GM18867 (cell line): ENCODE results near the gene RFX1.

Experiments
- ATAC-seq: cut with Tn5 transposase; IDR thresholded peaks from one replicate; pipeline ENCODE4 v1.9.1; 2021; ENCODE audit warnings: mild to moderate bottlenecking, moderate library complexity; ENCODE audit not compliant: unreplicated experiment

Gene RFX1

GRCh38 chr19:13962699-13963602 lies 43.2 kb downstream of the RFX1 start:
- no peak for ATAC-seq

DNA sequence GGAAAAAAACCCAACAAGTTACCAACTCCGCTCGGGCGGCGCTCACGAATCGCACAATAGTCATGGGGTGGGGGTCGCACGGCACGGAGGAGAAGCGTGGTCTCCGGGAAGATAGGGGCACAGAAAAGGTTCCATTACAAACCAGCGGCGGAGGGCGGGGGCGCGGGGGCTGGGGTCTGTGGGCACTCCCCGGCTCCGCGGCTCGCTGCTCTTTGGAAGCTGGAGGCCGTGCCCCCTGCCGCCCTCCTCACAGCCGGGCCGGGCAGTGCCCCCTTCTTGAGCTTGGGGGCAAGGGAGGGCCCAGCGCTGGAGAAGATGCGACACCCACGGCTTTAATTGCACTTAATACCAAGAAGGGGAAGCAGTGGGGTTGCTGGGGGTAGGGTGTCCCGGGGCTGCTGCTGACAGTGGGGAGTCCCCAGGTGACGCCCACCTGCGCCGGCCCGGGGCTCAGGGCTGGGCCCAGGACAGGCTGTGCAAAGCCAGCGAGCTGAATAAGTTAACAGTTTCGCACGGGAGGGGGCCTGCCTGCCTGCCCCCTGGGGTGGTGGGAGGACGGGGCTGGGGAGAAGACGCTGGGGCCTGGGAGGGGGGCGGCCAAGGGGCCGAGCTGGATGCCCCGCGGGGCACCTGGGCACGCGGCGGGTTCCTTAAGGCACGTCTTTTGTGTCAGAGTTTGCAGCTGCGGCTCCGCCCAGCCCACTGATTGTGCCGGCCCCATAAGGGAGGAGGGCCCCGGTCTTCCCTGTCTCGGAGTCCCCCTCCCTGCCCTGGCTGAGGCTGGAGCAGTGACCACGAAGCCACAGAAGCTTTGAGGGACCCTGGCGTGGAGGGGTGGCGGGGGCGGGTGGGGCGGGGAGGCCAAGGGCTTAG lies 44.1 kb downstream of the RFX1 start:
- no peak for ATAC-seq

- no peak for ATAC-seq
Measured at GRCh38 chr19:13960863-13961784, 45.0 kb downstream of the RFX1 start.

DNA sequence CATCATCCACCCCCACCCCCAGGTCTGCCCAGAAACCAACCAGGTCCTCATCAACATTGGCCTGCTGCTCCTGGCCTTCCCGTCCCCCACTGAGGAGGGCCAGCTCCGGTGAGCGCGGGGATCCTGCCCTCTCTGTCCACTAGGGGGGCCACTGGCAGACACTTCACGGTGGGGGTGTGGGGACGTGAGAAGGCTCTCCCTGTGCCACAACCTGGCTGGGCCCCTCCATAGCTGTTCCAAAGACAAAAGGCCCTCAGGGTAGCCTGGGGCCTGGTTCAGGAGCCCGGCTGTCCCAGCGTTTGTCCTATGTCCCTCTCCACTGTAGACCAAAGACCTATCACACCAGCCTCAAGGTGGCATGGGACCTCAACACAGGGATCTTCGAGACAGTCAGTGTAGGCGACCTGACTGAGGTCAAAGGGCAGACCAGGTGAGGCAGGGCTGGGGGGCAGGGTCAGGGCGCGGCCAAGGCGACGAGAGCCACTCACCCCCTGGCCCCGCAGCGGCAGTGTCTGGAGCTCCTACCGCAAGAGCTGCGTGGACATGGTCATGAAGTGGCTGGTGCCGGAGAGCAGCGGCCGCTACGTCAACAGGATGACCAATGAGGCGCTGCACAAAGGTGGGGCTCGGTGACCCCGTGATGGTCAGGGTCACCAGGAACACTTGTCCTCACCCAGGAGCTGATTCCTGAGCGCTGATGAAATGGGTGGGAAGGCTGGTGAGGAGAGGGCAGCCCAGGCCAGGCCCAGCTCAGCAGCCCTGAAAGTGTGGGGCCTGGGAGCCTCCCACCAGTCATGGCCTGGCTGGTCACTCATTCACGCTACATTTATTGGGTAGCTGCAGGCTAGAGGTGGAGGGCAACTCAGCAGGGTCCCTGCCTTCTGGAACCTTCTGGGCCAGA lies 45.9 kb downstream of the RFX1 start:
- ATAC-seq, result no peak

DNA sequence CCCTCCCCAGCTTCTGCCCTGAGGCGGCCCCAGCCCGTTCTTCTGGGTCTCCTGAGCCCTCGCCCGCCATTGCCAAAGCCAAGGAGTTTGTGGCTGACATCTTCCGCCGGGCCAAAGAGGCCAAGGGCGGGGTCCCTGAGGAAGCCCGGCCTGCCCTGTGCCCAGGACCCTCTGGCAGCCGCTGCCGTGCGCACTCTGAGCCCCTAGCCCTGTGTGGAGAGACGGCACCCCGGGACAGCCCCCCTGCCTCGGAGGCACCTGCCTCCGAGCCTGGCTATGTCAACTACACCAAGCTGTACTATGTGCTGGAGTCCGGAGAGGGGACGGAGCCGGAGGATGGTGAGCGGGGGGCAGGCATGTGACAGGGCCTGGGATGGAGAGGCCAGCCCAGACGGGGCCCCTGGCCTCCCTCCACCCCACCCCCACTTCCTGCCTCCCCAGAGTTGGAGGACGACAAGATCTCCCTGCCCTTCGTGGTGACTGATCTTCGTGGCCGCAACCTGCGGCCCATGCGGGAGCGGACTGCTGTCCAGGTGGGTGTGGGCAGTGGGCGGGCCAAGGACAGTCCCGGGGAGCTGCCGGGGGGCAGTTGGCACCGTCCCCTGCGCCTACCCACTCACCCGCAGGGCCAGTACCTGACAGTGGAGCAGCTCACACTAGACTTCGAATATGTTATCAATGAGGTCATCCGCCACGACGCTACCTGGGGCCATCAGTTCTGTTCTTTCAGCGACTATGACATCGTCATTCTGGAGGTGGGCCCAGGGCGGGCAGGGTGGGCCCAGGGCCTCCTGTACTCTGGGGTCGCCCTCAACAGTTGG lies 46.8 kb downstream of the RFX1 start:
- no peak for ATAC-seq

GRCh38 chr19:13958043-13958442 lies 48.1 kb downstream of the RFX1 start:
- no peak for ATAC-seq

DNA sequence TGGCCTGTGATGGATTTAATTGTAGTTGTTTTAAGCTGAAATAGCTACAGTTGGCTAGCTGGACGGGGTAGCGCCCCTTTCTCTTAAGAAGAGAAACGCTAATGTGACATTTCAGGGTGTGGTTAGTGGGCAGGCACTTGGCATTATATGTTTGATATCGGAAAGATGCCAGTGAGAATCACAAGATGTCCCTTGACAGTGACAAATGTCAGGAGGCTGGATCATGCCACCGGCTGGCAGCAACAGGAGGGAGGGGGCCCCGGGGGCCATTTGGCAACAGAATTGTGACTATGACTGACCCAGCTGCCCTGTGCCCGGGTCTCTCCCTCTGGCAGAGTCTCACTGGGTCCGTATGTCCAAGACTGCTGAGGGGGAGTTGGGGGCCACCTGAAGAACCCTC lies 49.1 kb downstream of the RFX1 start:
- no peak for ATAC-seq

- no peak for ATAC-seq
Measured at GRCh38 chr19:13956365-13956744, 49.8 kb downstream of the RFX1 start.

- no peak for ATAC-seq
Measured at GRCh38 chr19:13955662-13956364, 50.3 kb downstream of the RFX1 start.

DNA sequence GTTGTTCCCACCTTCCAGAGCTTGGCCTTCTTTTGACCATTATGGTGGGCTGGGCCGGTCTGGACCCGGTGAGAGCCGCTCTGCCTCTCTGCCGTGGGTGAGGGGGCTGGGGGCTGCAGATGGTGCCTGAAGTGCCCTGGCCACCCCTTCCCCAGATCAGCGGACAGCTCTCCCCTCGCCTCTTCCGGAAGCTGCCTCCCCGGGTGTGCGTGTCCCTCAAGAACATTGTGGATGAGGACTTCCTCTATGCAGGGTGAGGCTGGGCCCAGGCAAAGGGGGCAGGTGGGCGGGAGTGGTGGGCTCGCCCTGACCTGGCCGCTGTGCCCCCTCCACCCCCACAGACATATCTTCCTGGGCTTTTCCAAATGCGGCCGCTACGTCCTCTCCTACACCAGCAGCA lies 51.9 kb downstream of the RFX1 start:
- no peak for ATAC-seq

DNA sequence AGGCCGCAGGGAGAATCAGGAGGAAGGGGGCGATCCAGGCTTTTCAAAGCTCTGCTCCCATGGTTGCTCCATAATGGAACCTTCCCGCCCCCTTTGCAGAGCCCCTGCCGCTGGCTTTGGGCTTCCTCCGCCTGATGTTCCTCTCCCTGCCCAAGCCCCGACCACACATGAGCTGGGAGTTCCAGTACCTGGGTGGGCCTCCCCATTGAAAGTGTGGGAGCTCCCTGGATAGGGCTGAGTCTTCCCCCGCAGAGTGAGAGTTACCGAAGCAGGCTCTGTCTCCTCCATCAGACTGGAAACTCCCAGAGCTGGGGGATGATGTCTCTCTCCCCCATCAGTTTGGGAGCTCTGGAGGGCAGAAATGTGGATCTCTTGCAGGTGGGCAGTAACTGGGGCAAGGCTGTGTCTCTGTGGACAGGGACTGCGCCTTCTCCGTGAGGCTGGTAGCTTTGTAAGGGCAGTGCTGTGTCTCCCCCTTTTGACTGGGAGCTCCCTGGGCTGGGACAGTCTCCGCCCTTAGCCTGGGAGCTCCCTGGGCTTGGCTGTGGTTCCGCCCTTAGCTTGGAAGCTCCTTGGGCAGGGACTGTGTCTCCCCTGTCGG lies 53.1 kb downstream of the RFX1 start:
- ATAC-seq, result no peak

DNA sequence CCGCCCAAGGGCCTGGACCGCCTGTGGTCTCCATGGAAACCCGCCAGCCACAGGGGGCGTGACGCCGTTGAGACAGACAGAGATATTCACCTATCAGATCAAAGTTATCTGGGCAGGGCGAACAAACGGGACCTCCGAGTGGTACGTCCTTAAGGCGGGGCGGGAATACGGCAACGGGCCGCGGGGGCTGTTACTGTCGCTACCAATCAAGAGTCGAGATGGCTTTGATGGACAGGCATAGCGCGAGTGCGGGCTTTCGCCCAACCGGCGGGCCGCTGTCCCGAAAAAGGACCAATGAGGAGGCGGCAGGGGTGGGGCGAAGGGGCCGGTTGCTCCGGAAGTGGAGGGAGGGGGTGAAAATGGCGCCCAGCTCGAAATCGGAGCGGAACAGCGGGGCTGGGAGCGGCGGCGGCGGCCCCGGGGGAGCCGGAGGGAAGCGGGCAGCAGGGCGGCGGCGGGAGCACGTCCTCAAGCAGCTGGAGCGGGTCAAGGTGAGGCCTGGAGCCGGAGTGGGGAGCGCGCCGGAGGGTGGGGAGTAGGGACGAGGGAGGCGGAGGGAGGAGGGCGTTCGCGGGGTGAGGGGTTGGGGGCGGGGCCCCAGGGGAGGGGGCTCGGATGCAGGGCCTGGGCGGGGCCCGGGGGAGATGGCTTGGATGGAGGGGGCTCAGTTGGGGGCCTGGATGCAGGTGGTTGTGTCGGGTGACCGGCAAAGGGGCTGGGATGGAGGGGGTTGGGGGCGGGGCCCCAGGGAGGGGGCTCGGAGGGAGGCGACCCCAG lies 53.8 kb downstream of the RFX1 start, which contains the start of gene DCAF15:
Gene DCAF15, plus strand, starts transcription at position 356 of the 777 bp plus-strand sequence. Its CDS starts 4 bp downstream, at position 360.
- peak; percentile 96 for ATAC-seq

DNA sequence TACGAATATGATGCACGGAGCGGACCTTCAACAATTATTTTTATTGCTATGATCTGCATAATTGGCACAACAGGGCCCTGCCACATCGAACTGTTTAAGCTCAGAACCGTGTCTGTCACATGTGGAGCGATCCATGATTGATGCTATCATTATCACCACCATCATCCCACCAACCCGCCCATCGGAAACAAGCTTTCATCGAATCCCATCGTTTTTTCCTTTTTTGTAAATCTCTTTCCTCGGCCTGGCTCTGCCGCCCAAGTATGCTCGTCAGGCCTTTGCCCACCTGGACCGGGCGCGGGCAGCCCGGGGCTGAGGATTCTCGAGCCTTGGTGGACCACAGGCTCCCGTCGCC lies 54.3 kb downstream of the RFX1 start:
- ATAC-seq, result no peak

DNA sequence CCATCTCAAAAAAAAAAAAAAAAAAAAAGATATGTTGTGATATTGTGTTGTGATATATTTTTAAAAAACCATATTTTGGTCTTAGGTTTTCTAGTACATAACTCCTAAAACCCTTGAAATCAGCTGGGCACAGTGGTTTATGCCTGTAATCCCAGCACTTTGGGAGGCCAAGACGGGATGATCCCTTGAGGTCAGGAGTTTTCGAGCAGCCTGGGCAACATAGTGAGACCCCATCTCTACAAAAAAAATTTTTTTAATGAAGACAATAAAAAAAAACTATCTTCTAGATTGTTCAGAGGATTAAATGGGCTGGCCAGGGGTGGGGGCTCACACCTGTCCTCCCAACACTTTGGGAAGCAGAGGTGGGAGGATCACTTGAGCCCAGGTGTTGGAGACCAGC lies 55.1 kb downstream of the RFX1 start:
- no peak for ATAC-seq

- no peak for ATAC-seq
Measured at GRCh38 chr19:13946414-13946813, 59.7 kb downstream of the RFX1 start.

- no peak for ATAC-seq
Measured at GRCh38 chr19:13942023-13942684, 64.0 kb downstream of the RFX1 start.
